Epidermal melanocyte (primary cell): ENCODE data around the gene C1orf50.

Source experiments
- DNase-seq: peaks from one replicate; pipeline ENCODE4 v3.0.0; 2011; ENCODE audit warnings: low spot score; ENCODE audit not compliant: insufficient read length

C1orf50 gene

GRCh38 chr1:42758641-42759040 lies 8.4 kb upstream of the C1orf50 start:
- DNase-seq = no peak

GRCh38 chr1:42759114-42759513 lies 7.9 kb upstream of the C1orf50 start:
- DNase-seq = no peak

GRCh38 chr1:42761567-42761966 lies 5.5 kb upstream of the C1orf50 start:
- no peak for DNase-seq

- DNase-seq = no peak
Observed at GRCh38 chr1:42762269-42762668, 4.8 kb upstream of the C1orf50 start.

- no peak for DNase-seq
Observed at GRCh38 chr1:42765269-42765668, 1.8 kb upstream of the C1orf50 start.

GRCh38 chr1:42765832-42766740 lies 963 bp upstream of the C1orf50 start:
- DNase-seq = no peak

- no peak for DNase-seq
Observed at GRCh38 chr1:42767510-42768000, 506 bp downstream of the C1orf50 start.

- no peak for DNase-seq
Observed at GRCh38 chr1:42768172-42768571, 1.1 kb downstream of the C1orf50 start.

- DNase-seq = no peak
Observed at GRCh38 chr1:42769811-42770210, 2.8 kb downstream of the C1orf50 start.

- DNase-seq = no peak
Observed at GRCh38 chr1:42773420-42773819, 6.4 kb downstream of the C1orf50 start.

- DNase-seq = no peak
Observed at GRCh38 chr1:42774928-42775526, 8.0 kb downstream of the C1orf50 start.

GRCh38 chr1:42776502-42776901 lies 9.5 kb downstream of the C1orf50 start:
- no peak for DNase-seq

- DNase-seq = peak; percentile 30
Observed at GRCh38 chr1:42777852-42778251, 10.8 kb downstream of the C1orf50 start.

GRCh38 chr1:42779725-42780124 lies 12.7 kb downstream of the C1orf50 start:
- no peak for DNase-seq

- DNase-seq = no peak
Observed at GRCh38 chr1:42780176-42780575, 13.1 kb downstream of the C1orf50 start.

GRCh38 chr1:42783092-42783491 lies 16.0 kb downstream of the C1orf50 start:
- no peak for DNase-seq

GRCh38 chr1:42784547-42784945 lies 17.5 kb downstream of the C1orf50 start:
- no peak for DNase-seq

GRCh38 chr1:42784946-42785693 lies 18.1 kb downstream of the C1orf50 start, which contains the start of gene TMEM269:
TSS of gene TMEM269 (plus strand) at chr1:42784991. CDS start at chr1:42789894, 4,903 bp downstream.
- DNase-seq = no peak

GRCh38 chr1:42786097-42786496 lies 19.0 kb downstream of the C1orf50 start:
- no peak for DNase-seq

GRCh38 chr1:42788021-42788420 lies 21.0 kb downstream of the C1orf50 start:
- DNase-seq = no peak

GRCh38 chr1:42793824-42794223 lies 26.8 kb downstream of the C1orf50 start:
- no peak for DNase-seq

GRCh38 chr1:42797414-42797813 lies 30.4 kb downstream of the C1orf50 start:
- DNase-seq = no peak
